ENCODE results near the gene GSK3A.

The GSK3A gene

GRCh38 chr19:42281827-42282762 is 39.7 kb upstream of the GSK3A start:
- Histone ChIP-seq H3K4me3 (ENCODE audit: low read depth, low read length) (peak overlapping the region; percentile 23), H3K4me1 (ENCODE audit: control insufficient read depth, insufficient read depth, low read length) (peaks cover 57% of the 10 kb centered on the region), H3K27ac (ENCODE audit: extremely low read depth, low read depth, low read length) (peak overlapping the region; percentile 89), H3K36me3 (ENCODE audit: control insufficient read depth in 2 of 2, insufficient read depth in 1 of 2, low read length in 2 of 2) (peaks cover 0 to 5% of the 10 kb centered on the region in 2 experiments; a peak in 1 of 3 replicates), H3K9me3 (ENCODE audit: control insufficient read depth, insufficient read depth, low read depth, low read length) (no peaks in the 10 kb centered on the region)
- ChIA-PET POLR2A (interaction anchor here (0.7 to 12.3 kb wide), 9 partner anchors 11 to 323 kb away, joined by 3 to 242 read pairs (median 4); partner anchors contain the start of genes GSK3A, PAFAH1B3, PRR19 and RABAC1), CTCF (interaction anchor here (0.6 to 7.5 kb wide), 11 partner anchors 13 to 167 kb away, joined by 3 to 276 read pairs (median 3); partner anchors contain the start of gene GSK3A)
- TF ChIP-seq ZNF366 (tag by site-specific recombination; conservative IDR thresholded peaks at IDR 0.05), result peak; percentile 52; the same call in 1 of the 2 replicates
- TF ChIP-seq ZSCAN30 (tag by site-specific recombination; IDR thresholded peaks at IDR 0.05), result 0 out of 2 replicates have a peak, but pooled peaks have one; percentile 64
- peak; percentile 97 for TF ChIP-seq ZNF692 (tag by site-specific recombination; IDR thresholded peaks at IDR 0.05)
- TF ChIP-seq ZNF2 (tag by site-specific recombination; IDR thresholded peaks at IDR 0.05), result no peak
- peak; percentile 70 for TF ChIP-seq KLF1 (tag by site-specific recombination; IDR thresholded peaks at IDR 0.05)
- peak; percentile 2 for TF ChIP-seq ZBTB20 (tag by site-specific recombination; IDR thresholded peaks at IDR 0.05)
- TF ChIP-seq PATZ1 (tag by site-specific recombination; IDR thresholded peaks at IDR 0.05), result peak; percentile 99
- TF ChIP-seq ZNF621 (tag by site-specific recombination; IDR thresholded peaks at IDR 0.05), result no peak
- peak; percentile 53; the same call in 1 of the 2 replicates for TF ChIP-seq ZNF629 (tag by site-specific recombination; IDR thresholded peaks at IDR 0.05)
- no peak for TF ChIP-seq ZNF211 (tag by site-specific recombination; IDR thresholded peaks at IDR 0.05; ENCODE audit: low read depth)
- no peak for TF ChIP-seq ZNF658 (tag by site-specific recombination; IDR thresholded peaks at IDR 0.05)
- no peak for TF ChIP-seq ZNF248 (tag by site-specific recombination; IDR thresholded peaks at IDR 0.05)
- no peak for TF ChIP-seq FEZF1 (tag by site-specific recombination; IDR thresholded peaks at IDR 0.05)
- peak; percentile 36; the same call in 1 of the 2 replicates for TF ChIP-seq ZNF501 (tag by site-specific recombination; IDR thresholded peaks at IDR 0.05)
- peak; percentile 70 for TF ChIP-seq ZXDB (tag by site-specific recombination; IDR thresholded peaks at IDR 0.05)
- no peak for TF ChIP-seq PBX3 (CRISPR knock-in tag; IDR thresholded peaks at IDR 0.05)
- TF ChIP-seq ZNF157 (tag by site-specific recombination; IDR thresholded peaks at IDR 0.05), result no peak
- peak; percentile 73; the same call in 1 of the 2 replicates for TF ChIP-seq KLF16 (tag by site-specific recombination; IDR thresholded peaks at IDR 0.05)
- TF ChIP-seq SCRT2 (tag by site-specific recombination; IDR thresholded peaks at IDR 0.05), result no peak
- no peak for TF ChIP-seq ZNF555 (tag by site-specific recombination; conservative IDR thresholded peaks at IDR 0.05)
- TF ChIP-seq ZNF280C (tag by site-specific recombination; IDR thresholded peaks at IDR 0.05), result no peak
- TF ChIP-seq PRDM1 (tag by site-specific recombination; IDR thresholded peaks at IDR 0.05), result no peak
- no peak for TF ChIP-seq ZBTB49 (tag by site-specific recombination; IDR thresholded peaks at IDR 0.05; ENCODE audit: low read depth)
